ENCODE data around the gene MCM5.

- TF ChIP-seq POLR2AphosphoS5 (IDR thresholded peaks at IDR 0.05; ENCODE audit: low read depth, low read length): no peak
- TF ChIP-seq POLR2A (IDR thresholded peaks at IDR 0.05; ENCODE audit: low read depth, low read length): no peak
- no peak for TF ChIP-seq POU2F2 (IDR thresholded peaks at IDR 0.05; ENCODE audit: low read depth, low read length)
- TF ChIP-seq TAF1 (IDR thresholded peaks at IDR 0.05; ENCODE audit: low read depth, low read length): no peak
- no peak for TF ChIP-seq PAX5 (IDR thresholded peaks at IDR 0.05; ENCODE audit: insufficient read depth, low read length, severe bottlenecking)
- TF ChIP-seq SPI1 (IDR thresholded peaks at IDR 0.05; ENCODE audit: low read depth, low read length): no peak
Measured at GRCh38 chr22:35384527-35384926, 15.4 kb upstream of the MCM5 start.
